Gastroesophageal sphincter (tissue), 4 donors: ENCODE data around the gene MXD4. TPM values are rescaled to one million over a fixed set of nuclear protein-coding genes. Genes with fewer than 3 reads are reported as not detected.

Source experiments
- ATAC-seq: fragments of 150-250 bp; one replicate; pipeline ENCODE4 v1.9.1; 2016; ENCODE audit warnings: mild to moderate bottlenecking, moderate library complexity
- H3K27ac ChIP-seq, 4 donors: fragments of 200-600 bp; sonication (generic) in 3 of 4; 1 replicate in 3 of 4; 2 replicates in 1 of 4; pipeline ENCODE4 v1.5.1; 2016 to 2019
- H3K27me3 ChIP-seq: fragments of 200-600 bp; sonication (generic); one replicate; pipeline ENCODE4 v1.5.1; 2019
- H3K36me3 ChIP-seq, 2 donors: fragments of 200-600 bp; sonication (generic); one replicate each; pipeline ENCODE4 v1.5.1; 2019; ENCODE audit warnings: control low read depth in 1 of 2
- H3K4me1 ChIP-seq, 3 donors: fragments of 200-600 bp; sonication (generic); 1 replicate in 2 of 3; 2 replicates in 1 of 3; pipeline ENCODE4 v1.5.1; 2016 to 2019; ENCODE audit warnings: control low read depth in 2 of 3
- H3K4me3 ChIP-seq, 2 donors: fragments of 200-600 bp; sonication (generic); one replicate each; pipeline ENCODE4 v1.5.1; 2019; ENCODE audit warnings: mild to moderate bottlenecking in 1 of 2, moderate library complexity in 1 of 2
- H3K9me3 ChIP-seq, 3 donors: fragments of 200-600 bp; sonication (generic); one replicate each; pipeline ENCODE4 v1.5.1; 2017 to 2019; ENCODE audit warnings: control low read depth in 2 of 3
- CTCF ChIP-seq, 4 experiments: fragments of 200-600 bp in 2 of 4; fragments of 450-650 bp in 2 of 4; sonication (generic) in 1 of 4; IDR thresholded peaks; one replicate each; pipeline ENCODE4 v1.5.1; 2017 to 2019; ENCODE audit warnings: antibody characterized with exemption in 4 of 4, mild to moderate bottlenecking in 2 of 4, moderate library complexity in 2 of 4
- EP300 ChIP-seq: sonication (generic); formaldehyde crosslinking; IDR thresholded peaks from one replicate; pipeline ENCODE4 v1.6.1; 2017; ENCODE audit warnings: antibody characterized with exemption, mild to moderate bottlenecking
- POLR2A ChIP-seq, 2 donors: fragments of 450-650 bp; IDR thresholded peaks; one replicate each; pipeline ENCODE4 v1.6.1; 2017; ENCODE audit warnings: antibody characterized with exemption in 2 of 2, mild to moderate bottlenecking in 2 of 2, moderate library complexity in 1 of 2
- POLR2AphosphoS5 ChIP-seq: sonication (generic); formaldehyde crosslinking; IDR thresholded peaks from one replicate; pipeline ENCODE4 v1.6.1; 2017; ENCODE audit warnings: antibody characterized with exemption
- WGBS, 2 donors: methylation state at CpG; one replicate each; pipeline ENCODE4 v1.1.5; 2018; ENCODE audit warnings: low coverage in 1 of 2; 5-methylcytosine and 5-hydroxymethylcytosine counted together
- total RNA-seq, 4 donors: library from RNA; depleted of rRNA; stranded (reverse); fragments of >200 nt; gene quantifications; one replicate each; pipeline ENCODE4 v1.1.0, GENCODE V29; 2016

Gene MXD4
- total RNA-seq, 4 donors from 2014 or later: 36.1 to 76.2 (median 55.6) TPM

DNA sequence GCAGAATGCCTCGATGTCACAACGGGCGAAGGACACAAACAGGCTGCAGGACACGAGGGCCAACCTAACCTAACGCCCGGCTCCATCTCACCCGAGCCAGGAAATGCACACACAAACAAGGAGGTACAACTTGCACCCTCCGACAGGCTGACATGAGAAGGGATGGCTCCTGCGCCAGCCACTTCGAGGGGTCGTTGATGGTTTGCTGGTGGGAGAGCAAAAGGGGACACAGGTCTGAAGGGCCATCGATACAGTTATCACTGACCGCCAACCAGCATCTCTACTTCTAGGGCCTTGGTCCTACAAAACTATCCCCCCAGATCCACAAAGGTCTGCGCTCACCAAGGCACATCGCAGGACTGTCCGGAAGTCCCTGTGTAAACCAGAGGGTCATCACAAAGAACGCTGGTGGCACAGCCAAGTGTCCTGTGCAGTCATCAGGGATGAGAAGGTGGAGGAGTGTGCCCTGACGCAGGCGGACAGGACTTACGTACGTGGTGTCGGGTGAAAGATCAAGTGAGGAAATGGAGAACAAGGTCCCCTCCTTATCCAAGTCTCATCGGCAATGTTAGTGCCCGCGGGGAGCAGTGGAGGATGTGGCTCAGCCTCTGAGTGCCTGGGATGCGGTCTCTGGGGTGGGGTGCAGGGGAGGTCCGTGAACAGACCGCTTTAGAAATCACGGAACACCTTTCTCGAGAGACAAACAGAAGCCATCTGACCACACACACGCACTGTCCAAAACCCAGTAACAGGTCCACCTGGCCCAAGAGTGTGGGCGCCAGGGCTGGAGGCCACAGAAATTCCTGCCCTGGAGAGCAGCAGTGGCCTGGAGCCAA is 7.0 kb downstream of the MXD4 start:
- Histone ChIP-seq H3K9me3 (no peaks in the 10 kb centered on the region), H3K4me3 (no peak overlapping the region), H3K4me1 (peaks cover 5 to 69% (median 50%) of the 10 kb centered on the region in 3 donors), H3K27me3 (no peaks in the 10 kb centered on the region), H3K36me3 (peaks cover 0 to 75% of the 10 kb centered on the region in 2 donors), H3K27ac (peak overlapping the region; percentile 67 to 97 (median 94))
- ATAC-seq: no peak
- TF ChIP-seq CTCF (IDR thresholded peaks at IDR 0.05) (no peak), EP300 (no peak), POLR2A (IDR thresholded peaks at IDR 0.05) (no peak), POLR2AphosphoS5 (no peak)
- WGBS, 2 donors: 73 to 82% methylated on average over 6 to 9 of the region's 32 CpGs

GRCh38 chr4:2253160-2254084 is 8.5 kb downstream of the MXD4 start:
- no peak overlapping the region for H3K4me3 ChIP-seq
- peak overlapping the region in 1 of 4 donors; percentile 3 for H3K27ac ChIP-seq
- no peaks in the 10 kb centered on the region for H3K27me3 ChIP-seq
- no peaks in the 10 kb centered on the region for H3K9me3 ChIP-seq
- peaks cover 0 to 77% of the 10 kb centered on the region in 2 donors for H3K36me3 ChIP-seq
- ATAC-seq: no peak
- H3K4me1 ChIP-seq: peaks cover 5 to 55% (median 35%) of the 10 kb centered on the region in 3 donors
- 80 to 100% methylated on average over 1 to 3 of the region's 32 CpGs for WGBS, 2 donors
- TF ChIP-seq EP300 (no peak), POLR2AphosphoS5 (no peak), POLR2A (IDR thresholded peaks at IDR 0.05) (no peak), CTCF (IDR thresholded peaks at IDR 0.05) (no peak)

GRCh38 chr4:2252530-2253091 is 9.3 kb downstream of the MXD4 start:
- Histone ChIP-seq H3K4me1 (peaks cover 5 to 47% (median 27%) of the 10 kb centered on the region in 3 donors), H3K36me3 (peaks cover 0 to 77% of the 10 kb centered on the region in 2 donors), H3K9me3 (no peaks in the 10 kb centered on the region), H3K27me3 (no peaks in the 10 kb centered on the region), H3K27ac (peak overlapping the region in 1 of 4 donors; percentile 3), H3K4me3 (no peak overlapping the region)
- TF ChIP-seq CTCF (IDR thresholded peaks at IDR 0.05) (no peak), POLR2A (IDR thresholded peaks at IDR 0.05) (no peak), POLR2AphosphoS5 (no peak), EP300 (no peak)
- WGBS, 2 donors: 66 to 67% methylated on average over 1 to 4 of the region's 12 CpGs
- ATAC-seq: no peak

DNA sequence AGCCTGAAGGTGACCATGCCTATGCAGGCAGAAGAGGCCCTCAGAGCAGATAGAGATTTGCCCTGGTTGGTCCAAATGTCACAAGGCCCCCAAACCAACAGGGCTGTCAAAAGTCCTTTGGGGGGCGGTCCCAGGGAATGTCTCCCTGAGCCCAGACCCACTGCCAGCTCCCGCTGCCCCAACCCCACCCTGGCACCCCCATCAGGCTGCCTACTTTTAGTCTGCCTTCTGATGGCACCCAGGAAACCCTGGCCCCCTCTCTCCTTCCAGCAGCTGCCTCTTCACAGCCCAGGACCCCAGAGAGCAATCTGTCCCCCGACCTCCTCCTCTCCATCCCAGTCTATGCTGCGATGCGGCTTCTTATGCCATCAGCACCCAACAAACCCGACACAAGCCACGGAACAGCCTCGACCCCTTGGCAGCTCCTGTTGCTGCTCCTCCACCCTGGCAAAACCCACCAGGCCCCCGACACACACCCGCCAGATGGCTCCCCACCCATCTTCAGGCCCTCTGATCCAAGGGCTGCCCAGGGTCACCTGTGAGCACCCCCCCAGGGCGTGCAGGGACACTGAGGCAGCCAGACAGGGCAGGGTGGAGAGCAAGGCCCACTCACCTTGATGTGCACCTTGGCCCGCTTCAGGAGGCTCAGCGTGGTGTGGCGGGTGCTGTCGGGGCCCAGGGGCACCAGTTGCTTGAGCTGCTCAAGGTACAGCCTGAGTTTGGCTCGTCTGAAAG is 9.9 kb downstream of the MXD4 start:
- no peak for TF ChIP-seq POLR2A (IDR thresholded peaks at IDR 0.05)
- no peak for TF ChIP-seq CTCF (IDR thresholded peaks at IDR 0.05)
- TF ChIP-seq EP300: no peak
- no peak for TF ChIP-seq POLR2AphosphoS5
- H3K36me3 ChIP-seq: peaks cover 0 to 82% of the 10 kb centered on the region in 2 donors
- 94% methylated on average over 3 of the region's 16 CpGs; no CpG with 5 or more reads in 1 of the 2 donors for WGBS, 2 donors
- peaks cover 5 to 40% (median 21%) of the 10 kb centered on the region in 3 donors for H3K4me1 ChIP-seq
- ATAC-seq: no peak
- no peak overlapping the region for H3K4me3 ChIP-seq
- H3K9me3 ChIP-seq: no peaks in the 10 kb centered on the region
- no peaks in the 10 kb centered on the region for H3K27me3 ChIP-seq
- no peak overlapping the region for H3K27ac ChIP-seq
